OCI-LY1 (cell line): ENCODE data around the gene TRAK1.

Experiments
- H2AFZ ChIP-seq: fragments of 200-600 bp; sonication (generic), shearing (Covaris generic); 2 replicates; pipeline ENCODE4 v1.6.0; 2014; ENCODE audit warnings: antibody characterized with exemption, mild to moderate bottlenecking, low read length
- H3F3A ChIP-seq: fragments of 200-600 bp; sonication (generic), shearing (Covaris generic); 2 replicates; pipeline ENCODE4 v1.6.0; 2014; ENCODE audit warnings: mild to moderate bottlenecking, antibody characterized with exemption, low read length, moderate library complexity; ENCODE audit not compliant: insufficient read depth
- H3K27ac ChIP-seq: fragments of 200-600 bp; sonication (generic); 2 replicates; pipeline ENCODE4 v1.5.1; 2014; ENCODE audit warnings: low read length, mixed run types, mild to moderate bottlenecking, low read depth; ENCODE audit not compliant: poor library complexity, severe bottlenecking
- H3K27me3 ChIP-seq: fragments of 200-600 bp; sonication (generic); 2 replicates; pipeline ENCODE4 v1.6.0; 2014; ENCODE audit warnings: antibody characterized with exemption, mild to moderate bottlenecking, low read length, moderate library complexity; ENCODE audit not compliant: insufficient read depth
- H3K36me3 ChIP-seq: fragments of 200-600 bp; sonication (generic); 2 replicates; pipeline ENCODE4 v1.6.1; 2014; ENCODE audit warnings: mild to moderate bottlenecking, antibody characterized with exemption, low read length, moderate library complexity, mixed read lengths; ENCODE audit not compliant: insufficient read depth
- H3K4me1 ChIP-seq: fragments of 200-600 bp; sonication (generic); 2 replicates; pipeline ENCODE4 v1.5.1; 2014; ENCODE audit warnings: mild to moderate bottlenecking, low read length, moderate library complexity; ENCODE audit not compliant: insufficient read depth, severe bottlenecking
- H3K4me2 ChIP-seq: fragments of 200-600 bp; sonication (generic), shearing (Covaris generic); 2 replicates; pipeline ENCODE4 v1.6.1; 2014; ENCODE audit warnings: low read length
- H3K4me3 ChIP-seq: fragments of 200-600 bp; sonication (generic); 2 replicates; pipeline ENCODE4 v1.5.1; 2014; ENCODE audit warnings: low read length, low read depth, mild to moderate bottlenecking, mixed read lengths; ENCODE audit not compliant: poor library complexity, severe bottlenecking
- H3K79me2 ChIP-seq: fragments of 200-600 bp; shearing (Covaris generic); 2 replicates; pipeline ENCODE4 v1.6.1; 2016; ENCODE audit warnings: mixed run types, low read length, mixed read lengths; ENCODE audit not compliant: insufficient read depth
- H3K9ac ChIP-seq: fragments of 200-600 bp; sonication (generic), shearing (Covaris generic); 2 replicates; pipeline ENCODE4 v1.6.1; 2014; ENCODE audit warnings: mild to moderate bottlenecking, low read length, mixed read lengths
- H3K9me2 ChIP-seq: fragments of 200-600 bp; sonication (generic), shearing (Covaris generic); 2 replicates; pipeline ENCODE4 v1.6.1; 2014; ENCODE audit warnings: low read depth, mild to moderate bottlenecking, low read length, mixed read lengths
- H3K9me3 ChIP-seq: fragments of 200-600 bp; shearing (Covaris generic); 2 replicates; pipeline ENCODE4 v1.6.1; 2014; ENCODE audit warnings: low read length, mixed read lengths
- H4K20me1 ChIP-seq: fragments of 200-600 bp; sonication (generic), shearing (Covaris generic); 2 replicates; pipeline ENCODE4 v1.6.0; 2016; ENCODE audit warnings: mild to moderate bottlenecking, low read length; ENCODE audit not compliant: insufficient read depth
- CTCF ChIP-seq: fragments of 200-600 bp; sonication (generic), shearing (Covaris generic); IDR thresholded peaks from 2 replicates; pipeline ENCODE4 v1.5.1; 2017; ENCODE audit warnings: mild to moderate bottlenecking, antibody characterized with exemption, low read length, moderate library complexity, mixed read lengths
- EZH2 ChIP-seq: fragments of 200-600 bp; sonication (generic), shearing (Covaris generic); IDR thresholded peaks from 2 replicates; pipeline ENCODE4 v1.8.0; 2017; ENCODE audit warnings: borderline replicate concordance, mixed run types, mild to moderate bottlenecking, antibody characterized with exemption, low read length, moderate library complexity, mixed read lengths

Gene TRAK1

GRCh38 chr3:42194943-42195510 lies 103.9 kb downstream of the TRAK1 start:
- Histone ChIP-seq H3K27me3 (no peaks in the 10 kb centered on the region), H3F3A (peaks cover 9% of the 10 kb centered on the region; the same call in 1 of the 2 replicates), H3K9me3 (no peaks in the 10 kb centered on the region), H3K4me1 (peaks cover 64% of the 10 kb centered on the region), H2AFZ (no peak overlapping the region), H3K9me2 (no peaks in the 10 kb centered on the region), H3K4me3 (no peak overlapping the region), H3K27ac (peak overlapping the region; percentile 96), H3K9ac (peak overlapping the region; percentile 10; the same call in 1 of the 2 replicates), H3K4me2 (peak overlapping the region; percentile 34; the same call in 1 of the 2 replicates), H3K36me3 (peaks cover 72% of the 10 kb centered on the region), H3K79me2 (no peaks in the 10 kb centered on the region), H4K20me1 (no peaks in the 10 kb centered on the region)
- TF ChIP-seq CTCF: no peak
- no peak for TF ChIP-seq EZH2

- Histone ChIP-seq H3K27ac (peak overlapping the region; percentile 96), H3K36me3 (peaks cover 77% of the 10 kb centered on the region), H3K9ac (peak overlapping the region; percentile 12; the same call in 1 of the 2 replicates), H2AFZ (no peak overlapping the region), H3F3A (peaks cover 9% of the 10 kb centered on the region; the same call in 1 of the 2 replicates), H3K79me2 (no peaks in the 10 kb centered on the region), H3K4me2 (peak overlapping the region; percentile 34; the same call in 1 of the 2 replicates), H3K27me3 (no peaks in the 10 kb centered on the region), H3K4me1 (peaks cover 56% of the 10 kb centered on the region), H3K9me3 (no peaks in the 10 kb centered on the region), H4K20me1 (no peaks in the 10 kb centered on the region), H3K4me3 (no peak overlapping the region), H3K9me2 (no peaks in the 10 kb centered on the region)
- TF ChIP-seq CTCF: no peak
- TF ChIP-seq EZH2: no peak
Observed at GRCh38 chr3:42195879-42196330, 104.7 kb downstream of the TRAK1 start.

GRCh38 chr3:42198709-42199108 lies 107.6 kb downstream of the TRAK1 start:
- H3K4me1 ChIP-seq: peaks cover 28% of the 10 kb centered on the region
- H3F3A ChIP-seq: 0 out of 2 replicates have a peak, but pooled peaks cover 1% of the 10 kb centered on the region
- no peaks in the 10 kb centered on the region for H3K9me2 ChIP-seq
- H3K27ac ChIP-seq: no peak overlapping the region
- no peaks in the 10 kb centered on the region for H3K79me2 ChIP-seq
- H3K9me3 ChIP-seq: no peaks in the 10 kb centered on the region
- no peaks in the 10 kb centered on the region for H4K20me1 ChIP-seq
- no peak for TF ChIP-seq EZH2
- no peak for TF ChIP-seq CTCF
- H3K4me2 ChIP-seq: no peak overlapping the region
- H3K4me3 ChIP-seq: no peak overlapping the region
- no peaks in the 10 kb centered on the region for H3K27me3 ChIP-seq
- H3K36me3 ChIP-seq: peaks cover 96% of the 10 kb centered on the region
- no peak overlapping the region for H3K9ac ChIP-seq
- H2AFZ ChIP-seq: no peak overlapping the region
